MM.1S (cell line): ENCODE results near the gene JPH4.

Source experiments
- DNase-seq: peaks from one replicate; pipeline ENCODE4 v3.0.0-alpha.2; 2015
- H2AFZ ChIP-seq: fragments of 300-600 bp; sonication (generic); 2 replicates; pipeline ENCODE4 v1.6.0; 2016; ENCODE audit warnings: antibody characterized with exemption, low read length
- H3F3A ChIP-seq: fragments of 300-600 bp; sonication (generic); 2 replicates; pipeline ENCODE4 v1.6.1; 2016; ENCODE audit warnings: mild to moderate bottlenecking, antibody characterized with exemption, low read length, moderate library complexity, mixed read lengths; ENCODE audit not compliant: insufficient read depth
- H3K27ac ChIP-seq: fragments of 300-600 bp; sonication (generic); 2 replicates; pipeline ENCODE4 v1.5.1; 2016; ENCODE audit warnings: mild to moderate bottlenecking, low read length
- H3K27me3 ChIP-seq: fragments of 300-600 bp; sonication (generic); replicated peaks from 2 replicates; pipeline ENCODE4 v1.6.0; 2016; ENCODE audit warnings: low read length; ENCODE audit not compliant: insufficient read depth
- H3K36me3 ChIP-seq: fragments of 300-600 bp; sonication (generic); replicated peaks from 2 replicates; pipeline ENCODE4 v1.6.1; 2016; ENCODE audit warnings: mild to moderate bottlenecking, low read length, mixed read lengths; ENCODE audit not compliant: insufficient read depth
- H3K4me1 ChIP-seq: fragments of 300-600 bp; sonication (generic); 2 replicates; pipeline ENCODE4 v1.6.1; 2016; ENCODE audit warnings: low read length, mixed read lengths
- H3K4me2 ChIP-seq: fragments of 300-600 bp; sonication (generic); 2 replicates; pipeline ENCODE4 v1.6.0; 2016; ENCODE audit warnings: low read depth, low read length
- H3K4me3 ChIP-seq: fragments of 300-600 bp; sonication (generic); 2 replicates; pipeline ENCODE4 v1.5.1; 2016; ENCODE audit warnings: low read length, mixed read lengths
- H3K79me2 ChIP-seq: fragments of 300-600 bp; sonication (generic); 2 replicates; pipeline ENCODE4 v1.6.1; 2016; ENCODE audit warnings: mixed run types, low read length, mixed read lengths
- H3K9ac ChIP-seq: fragments of 300-600 bp; sonication (generic); 2 replicates; pipeline ENCODE4 v1.6.1; 2016; ENCODE audit warnings: low read length, mixed read lengths
- H3K9me2 ChIP-seq: fragments of 300-600 bp; sonication (generic); replicated peaks from 2 replicates; pipeline ENCODE4 v1.6.1; 2016; ENCODE audit warnings: mild to moderate bottlenecking, low read length, mixed read lengths; ENCODE audit not compliant: insufficient read depth
- H3K9me3 ChIP-seq: fragments of 300-600 bp; sonication (generic); replicated peaks from 2 replicates; pipeline ENCODE4 v1.6.1; 2016; ENCODE audit warnings: mild to moderate bottlenecking, low read length, mixed read lengths; ENCODE audit not compliant: insufficient read depth
- H4K20me1 ChIP-seq: fragments of 300-600 bp; sonication (generic); 2 replicates; pipeline ENCODE4 v1.6.1; 2016; ENCODE audit warnings: mild to moderate bottlenecking, low read length, moderate library complexity, mixed read lengths; ENCODE audit not compliant: insufficient read depth
- EZH2 ChIP-seq: fragments of 300-600 bp; sonication (generic); optimal IDR thresholded peaks from 2 replicates; pipeline ENCODE3; 2017; ENCODE audit warnings: low read depth, mild to moderate bottlenecking, antibody characterized with exemption, low read length, mixed read lengths
- EZH2phosphoT487 ChIP-seq: fragments of 300-600 bp; sonication (generic); IDR thresholded peaks from 2 replicates; pipeline ENCODE4 v1.6.1; 2018; ENCODE audit warnings: antibody characterized with exemption, low read length
- TF ChIP-seq, protein P1 (sequence below): fragments of 300-600 bp; sonication (generic); IDR thresholded peaks from 2 replicates; pipeline ENCODE4 v1.5.1; 2016; ENCODE audit warnings: antibody characterized with exemption, low read length, mixed read lengths

Gene JPH4

DNA sequence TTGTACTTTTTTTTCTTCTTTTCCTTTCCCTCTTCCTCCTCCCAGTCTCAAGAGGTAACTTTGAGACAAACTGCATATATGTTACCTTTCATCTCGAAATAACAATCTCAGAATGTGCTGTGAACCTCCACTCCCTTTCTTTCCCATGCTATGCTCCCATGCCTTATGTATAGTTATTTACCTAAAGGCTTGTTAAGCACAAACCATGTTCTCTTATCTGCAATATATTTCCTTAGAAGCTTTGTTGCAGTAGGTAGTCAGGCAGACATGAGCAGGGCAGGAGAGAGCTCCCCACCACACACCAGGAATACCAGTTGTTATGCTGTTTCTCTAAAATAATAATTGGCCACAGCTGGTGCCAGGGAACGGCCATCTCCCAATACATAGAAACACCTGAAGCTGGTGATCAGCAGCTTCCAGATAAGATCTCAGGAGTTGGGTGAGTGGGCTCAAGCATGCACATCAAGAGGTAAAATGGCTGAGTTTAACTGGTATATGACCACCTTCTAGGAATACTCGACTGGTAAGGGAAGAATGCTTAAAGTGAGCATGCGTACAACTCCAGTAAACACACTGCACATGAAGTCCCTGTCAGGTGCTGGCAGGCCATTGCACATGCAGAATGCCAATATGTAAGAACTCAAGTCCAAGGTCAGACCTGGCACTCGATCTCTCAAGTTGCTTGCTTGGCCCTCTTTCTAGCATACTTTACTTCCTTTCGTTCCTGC, 42.8 kb upstream of the JPH4 start:
- H3K9me2 ChIP-seq, result no peaks in the 10 kb centered on the region
- no peaks in the 10 kb centered on the region for H3K9me3 ChIP-seq
- no peak overlapping the region for H3K9ac ChIP-seq
- no peaks in the 10 kb centered on the region for H3K4me1 ChIP-seq
- no peak overlapping the region for H3K4me3 ChIP-seq
- no peaks in the 10 kb centered on the region for H4K20me1 ChIP-seq
- H3K27me3 ChIP-seq, result no peaks in the 10 kb centered on the region
- no peaks in the 10 kb centered on the region for H3K79me2 ChIP-seq
- no peaks in the 10 kb centered on the region for H3K36me3 ChIP-seq
- no peak for TF ChIP-seq EZH2
- TF ChIP-seq, protein P1, sequence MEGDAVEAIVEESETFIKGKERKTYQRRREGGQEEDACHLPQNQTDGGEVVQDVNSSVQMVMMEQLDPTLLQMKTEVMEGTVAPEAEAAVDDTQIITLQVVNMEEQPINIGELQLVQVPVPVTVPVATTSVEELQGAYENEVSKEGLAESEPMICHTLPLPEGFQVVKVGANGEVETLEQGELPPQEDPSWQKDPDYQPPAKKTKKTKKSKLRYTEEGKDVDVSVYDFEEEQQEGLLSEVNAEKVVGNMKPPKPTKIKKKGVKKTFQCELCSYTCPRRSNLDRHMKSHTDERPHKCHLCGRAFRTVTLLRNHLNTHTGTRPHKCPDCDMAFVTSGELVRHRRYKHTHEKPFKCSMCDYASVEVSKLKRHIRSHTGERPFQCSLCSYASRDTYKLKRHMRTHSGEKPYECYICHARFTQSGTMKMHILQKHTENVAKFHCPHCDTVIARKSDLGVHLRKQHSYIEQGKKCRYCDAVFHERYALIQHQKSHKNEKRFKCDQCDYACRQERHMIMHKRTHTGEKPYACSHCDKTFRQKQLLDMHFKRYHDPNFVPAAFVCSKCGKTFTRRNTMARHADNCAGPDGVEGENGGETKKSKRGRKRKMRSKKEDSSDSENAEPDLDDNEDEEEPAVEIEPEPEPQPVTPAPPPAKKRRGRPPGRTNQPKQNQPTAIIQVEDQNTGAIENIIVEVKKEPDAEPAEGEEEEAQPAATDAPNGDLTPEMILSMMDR, result no peak
- TF ChIP-seq EZH2phosphoT487, result no peak
- no peak overlapping the region for H3K4me2 ChIP-seq
- no peak overlapping the region for H2AFZ ChIP-seq
- H3K27ac ChIP-seq, result no peak overlapping the region
- DNase-seq, result no peak
- no peaks in the 10 kb centered on the region for H3F3A ChIP-seq

DNA sequence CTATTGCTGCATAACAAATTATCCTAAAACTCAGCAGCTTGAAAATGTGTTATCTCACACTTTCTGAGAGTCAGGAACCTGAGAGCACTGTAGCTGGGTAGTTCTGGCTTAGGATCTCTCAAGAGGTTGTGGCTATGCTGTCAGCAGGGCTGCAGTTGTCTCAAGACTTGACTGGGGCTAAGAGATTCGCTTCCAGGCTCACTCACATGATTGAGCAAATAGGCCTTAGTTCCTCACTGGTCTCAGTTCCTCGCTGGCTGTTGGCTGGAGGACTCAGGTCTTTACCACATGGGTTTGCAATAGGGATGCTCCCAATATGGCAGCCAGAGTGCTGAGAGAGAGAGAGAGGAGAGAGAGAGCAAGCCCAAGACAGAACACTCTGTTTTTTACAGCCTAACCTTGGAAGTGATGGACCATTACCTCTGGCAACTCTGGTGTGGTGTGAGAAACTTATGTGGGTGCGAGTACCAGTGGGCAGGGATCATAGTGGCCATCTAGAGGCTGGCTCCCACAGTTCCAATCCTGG, 41.6 kb upstream of the JPH4 start:
- no peak overlapping the region for H3K27ac ChIP-seq
- H2AFZ ChIP-seq, result no peak overlapping the region
- no peak for DNase-seq

DNA sequence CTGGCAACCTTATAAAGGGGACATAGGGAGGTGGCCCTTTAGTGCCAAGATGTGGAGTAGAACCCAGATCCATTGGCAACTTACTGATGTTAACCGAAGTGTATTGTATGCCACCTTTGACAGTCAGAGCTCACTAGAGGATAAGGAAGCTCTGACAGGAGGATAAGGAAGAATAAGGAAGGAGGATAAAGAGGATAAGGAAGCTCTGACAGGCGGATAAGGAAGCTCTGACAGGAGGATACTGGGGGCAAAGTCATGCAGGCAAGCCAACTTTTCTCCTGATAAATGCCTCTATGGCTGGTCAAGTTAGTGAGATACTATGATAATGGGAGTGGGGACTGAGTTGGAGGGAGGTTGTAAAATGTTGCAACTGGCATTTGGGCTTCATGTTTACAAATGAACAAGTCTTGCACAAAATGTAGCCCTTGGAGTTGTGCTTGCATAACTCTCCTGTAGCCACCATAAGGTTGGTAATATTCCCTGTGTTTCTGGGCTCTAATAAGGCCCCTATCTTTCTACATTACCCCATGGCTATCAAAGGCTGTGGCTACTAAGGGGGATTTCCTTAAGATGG, 39.9 kb upstream of the JPH4 start:
- Histone ChIP-seq H3K27me3 (no peaks in the 10 kb centered on the region), H3K9me2 (no peaks in the 10 kb centered on the region), H3K9me3 (no peaks in the 10 kb centered on the region), H3K27ac (no peak overlapping the region), H2AFZ (no peak overlapping the region), H3K36me3 (no peaks in the 10 kb centered on the region), H3K4me2 (no peak overlapping the region), H4K20me1 (no peaks in the 10 kb centered on the region), H3K79me2 (no peaks in the 10 kb centered on the region), H3K9ac (no peak overlapping the region), H3K4me3 (no peak overlapping the region), H3F3A (no peaks in the 10 kb centered on the region), H3K4me1 (no peaks in the 10 kb centered on the region)
- DNase-seq, result no peak
- TF ChIP-seq, protein P1, result no peak
- TF ChIP-seq EZH2phosphoT487 (no peak), EZH2 (no peak)

More for the DNA sequence above, 41.6 kb upstream of the JPH4 start:
- H3K9me2 ChIP-seq, result no peaks in the 10 kb centered on the region
- no peaks in the 10 kb centered on the region for H3K36me3 ChIP-seq
- H3K4me3 ChIP-seq, result no peak overlapping the region
- no peaks in the 10 kb centered on the region for H3K27me3 ChIP-seq
- H3K9ac ChIP-seq, result no peak overlapping the region
- no peaks in the 10 kb centered on the region for H4K20me1 ChIP-seq
- no peaks in the 10 kb centered on the region for H3K9me3 ChIP-seq
- TF ChIP-seq EZH2 (no peak), EZH2phosphoT487 (no peak)
- TF ChIP-seq, protein P1, result no peak
- no peak overlapping the region for H3K4me2 ChIP-seq
- no peaks in the 10 kb centered on the region for H3K4me1 ChIP-seq
- H3F3A ChIP-seq, result no peaks in the 10 kb centered on the region
- H3K79me2 ChIP-seq, result no peaks in the 10 kb centered on the region
